ENCODE results near the gene PCDHB16.

GRCh38 chr5:141155540-141156374 is 26.4 kb upstream of the PCDHB16 start:
- TF ChIP-seq USF2 (IDR thresholded peaks at IDR 0.05; ENCODE audit: low read depth, low read length) = no peak
- no peak for TF ChIP-seq CTCF (conservative IDR thresholded peaks at IDR 0.05; ENCODE audit: low read depth, low read length)
- TF ChIP-seq CEBPB (IDR thresholded peaks at IDR 0.05; ENCODE audit: low read depth, low read length) = no peak
- TF ChIP-seq MAZ (IDR thresholded peaks at IDR 0.05; ENCODE audit: borderline replicate concordance, low read depth, low read length) = no peak
- no peak for TF ChIP-seq POLR2A (IDR thresholded peaks at IDR 0.05; ENCODE audit: low read depth, low read length)
- no peak for TF ChIP-seq MAFK (IDR thresholded peaks at IDR 0.05; ENCODE audit: low read depth, low read length)
- TF ChIP-seq RCOR1 (IDR thresholded peaks at IDR 0.05; ENCODE audit: insufficient replicate concordance, low read length) = no peak
- TF ChIP-seq RAD21 (IDR thresholded peaks at IDR 0.05; ENCODE audit: low read length) = no peak

All from IMR-90 (cell line).